GM21360 (cell line): ENCODE data around the gene TRIO.
"Not testable (repeated sequence)": the region's sequence is repeated elsewhere in the genome, so short reads cannot be mapped to it uniquely, and the experiment has no call there.

ENCODE experiments used
- ATAC-seq: cut with Tn5 transposase; IDR thresholded peaks from one replicate; pipeline ENCODE4 v1.9.1; 2021; ENCODE audit warnings: mild to moderate bottlenecking, moderate library complexity; ENCODE audit not compliant: unreplicated experiment

The TRIO gene

GRCh38 chr5:14420101-14420811 lies 277.1 kb downstream of the TRIO start:
- ATAC-seq, result no peak

GRCh38 chr5:14421851-14422250 lies 278.7 kb downstream of the TRIO start:
- ATAC-seq, result no peak

DNA sequence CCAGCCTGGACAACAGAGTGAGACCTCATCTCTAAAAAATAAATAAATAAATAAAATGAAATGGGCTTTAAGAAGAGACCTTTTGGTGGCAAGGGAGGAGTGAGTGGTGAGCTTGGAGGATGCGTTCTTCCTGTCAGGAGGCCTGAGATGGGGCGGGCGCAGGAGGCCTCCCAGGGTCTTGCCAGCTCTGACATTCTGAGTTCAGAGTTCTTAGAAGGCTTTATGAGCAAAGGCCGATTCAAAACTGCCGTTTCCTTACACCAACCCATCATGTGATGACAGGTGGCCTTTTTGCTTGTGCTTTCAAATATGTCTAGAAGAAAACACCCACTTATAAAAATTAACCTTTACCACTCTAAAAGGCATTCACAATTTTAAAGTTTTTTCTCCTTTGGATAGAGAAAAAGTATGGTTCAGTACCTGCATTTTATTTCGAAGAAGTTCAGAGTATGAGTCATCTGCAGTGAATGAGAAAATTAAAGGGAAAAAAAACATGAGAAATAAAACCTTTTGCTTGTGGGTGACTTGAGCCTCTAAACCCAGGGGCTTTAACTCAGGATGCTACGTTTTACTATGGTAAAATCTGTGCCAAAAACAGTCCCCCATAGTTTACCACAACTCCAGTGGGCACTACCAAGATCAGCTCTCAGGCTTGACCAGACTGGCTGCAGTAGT lies 281.0 kb downstream of the TRIO start:
- no peak for ATAC-seq

DNA sequence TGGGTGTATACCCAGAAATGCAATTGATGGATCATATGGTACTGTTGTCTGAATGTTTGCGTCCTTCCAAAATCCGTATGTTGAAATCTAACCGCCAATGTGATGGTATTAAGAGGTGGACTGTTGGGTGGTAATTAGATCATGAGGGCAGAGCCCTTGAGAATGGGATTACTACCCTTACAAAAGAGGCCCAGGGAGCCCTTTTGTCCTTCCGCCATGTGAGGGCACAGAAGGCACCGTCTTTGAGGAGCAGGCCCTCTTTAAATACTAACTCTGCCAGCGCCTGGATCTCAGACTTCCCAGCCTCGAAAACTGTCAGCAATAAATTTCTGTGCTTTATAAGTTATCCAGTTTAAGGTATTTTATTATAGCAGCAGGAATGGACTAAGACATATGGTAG lies 282.4 kb downstream of the TRIO start:
- no peak for ATAC-seq

DNA sequence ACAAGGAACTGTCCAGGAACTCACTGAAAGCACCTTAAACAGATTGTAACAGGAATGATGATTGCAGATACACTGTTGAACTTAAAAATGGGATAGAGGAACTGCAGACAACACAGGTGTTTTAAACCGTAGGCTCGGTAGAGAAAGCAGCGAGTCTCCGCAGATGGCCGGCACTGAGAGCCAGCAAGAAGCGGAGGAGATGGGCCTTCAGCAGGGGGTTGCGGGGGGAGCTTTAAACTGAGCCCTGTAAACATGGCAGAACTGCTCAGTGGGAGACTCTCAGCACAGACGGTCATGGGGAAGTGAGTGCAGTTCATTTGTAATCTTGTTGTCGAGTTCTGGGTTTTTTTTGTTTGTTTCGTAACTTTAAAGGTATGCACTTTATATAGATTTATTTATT lies 283.4 kb downstream of the TRIO start:
- no peak for ATAC-seq

GRCh38 chr5:14428302-14429081 lies 285.4 kb downstream of the TRIO start:
- no peak for ATAC-seq

- ATAC-seq, result no peak
These were observed 286.2 kb downstream of the TRIO start for GRCh38 chr5:14429101-14430050.

- no peak for ATAC-seq
These were observed 288.4 kb downstream of the TRIO start for GRCh38 chr5:14431534-14431933.

DNA sequence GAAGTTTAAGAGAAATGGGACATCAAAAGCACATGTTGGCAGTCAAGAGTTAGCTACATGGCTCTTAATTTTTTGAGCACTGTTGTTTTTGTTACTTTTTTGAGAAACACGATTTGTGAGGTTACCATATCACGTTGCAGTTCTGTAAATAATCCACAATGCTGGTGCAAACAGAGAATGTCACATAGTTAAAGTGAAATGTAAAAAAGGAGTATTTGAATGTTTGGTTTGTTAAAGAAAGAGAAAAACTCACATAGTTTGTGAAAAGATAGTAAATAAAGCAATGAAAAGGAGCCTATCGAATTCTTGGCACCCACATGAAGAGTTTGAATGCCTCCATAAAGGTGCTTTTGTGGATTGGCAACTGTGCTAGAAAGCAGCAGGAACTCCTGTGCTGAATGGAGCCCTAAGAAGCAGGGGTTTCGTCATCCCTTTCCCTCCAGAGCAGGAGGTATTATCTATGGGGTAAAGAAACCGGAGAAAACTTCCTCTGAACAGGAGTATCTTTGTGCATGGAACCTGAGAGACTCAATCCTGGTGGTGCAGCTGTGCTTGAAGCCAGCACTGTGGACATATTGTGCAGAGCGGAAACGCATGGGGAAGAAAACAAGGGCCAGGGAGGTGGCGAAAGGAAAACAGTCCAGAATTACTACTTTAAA lies 289.9 kb downstream of the TRIO start:
- ATAC-seq, result no peak

GRCh38 chr5:14435481-14435880 lies 292.3 kb downstream of the TRIO start:
- ATAC-seq, result no peak

DNA sequence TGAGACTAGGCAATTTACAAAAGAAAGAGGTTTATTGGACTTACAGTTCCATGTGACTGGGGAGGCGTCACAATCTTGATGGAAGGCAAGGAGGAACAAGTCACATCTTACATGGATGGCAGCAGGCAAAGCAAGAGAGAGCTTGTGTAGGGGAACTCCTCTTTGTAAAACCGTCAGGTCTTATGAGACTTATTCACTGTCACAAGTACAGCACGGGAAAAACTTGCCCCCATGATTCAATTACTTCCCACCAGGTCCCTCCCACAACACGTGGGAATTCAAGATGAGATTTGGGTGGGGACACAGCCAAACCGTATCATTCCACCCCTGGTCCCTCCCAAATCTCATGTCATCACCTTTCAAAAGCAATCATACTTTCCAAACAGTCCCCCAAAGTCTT lies 293.0 kb downstream of the TRIO start:
- not testable (repeated sequence) for ATAC-seq

- ATAC-seq, result no peak
These were observed 293.8 kb downstream of the TRIO start for GRCh38 chr5:14436801-14437542.

DNA sequence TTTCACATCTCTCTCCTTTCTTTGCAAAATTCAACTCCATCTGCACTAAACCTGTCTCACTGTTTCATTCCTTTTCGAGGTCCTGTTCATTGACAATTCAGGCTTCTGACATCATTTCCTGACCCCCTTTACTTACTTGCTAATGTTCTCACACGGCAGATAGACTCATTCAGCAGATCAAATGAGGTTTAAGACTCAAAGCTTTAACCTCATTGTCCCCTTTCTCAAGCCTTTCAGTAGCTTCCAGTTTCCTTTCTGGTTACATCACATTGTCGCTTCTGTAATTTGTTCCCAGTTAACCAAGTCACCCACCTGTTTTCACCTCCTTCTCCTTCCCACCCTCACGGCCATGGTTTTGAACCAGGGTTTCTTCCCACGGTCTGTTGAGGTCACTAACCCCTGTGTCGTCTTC lies 295.1 kb downstream of the TRIO start:
- ATAC-seq, result no peak

GRCh38 chr5:14439087-14439871 lies 296.1 kb downstream of the TRIO start:
- ATAC-seq, result no peak

DNA sequence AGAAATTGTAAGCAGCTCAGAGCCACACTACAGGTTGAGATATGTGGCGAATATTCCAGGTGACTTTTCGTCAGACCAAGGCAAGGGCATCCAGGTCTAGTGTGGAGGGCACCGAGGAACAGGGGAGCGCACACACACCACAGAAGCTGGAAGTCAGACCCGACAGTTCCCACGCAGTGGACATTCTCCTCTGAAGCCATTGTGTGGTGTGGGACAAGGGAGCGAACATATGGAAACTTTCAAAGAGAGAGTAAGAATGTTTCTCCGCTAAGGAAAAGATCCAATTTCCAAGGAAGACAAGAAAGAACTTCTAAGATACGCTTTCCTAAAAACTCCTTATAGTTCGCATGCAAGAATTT lies 297.1 kb downstream of the TRIO start:
- no peak for ATAC-seq

- no peak for ATAC-seq
These were observed 297.7 kb downstream of the TRIO start for GRCh38 chr5:14440582-14441431.

GRCh38 chr5:14441641-14442040 lies 298.5 kb downstream of the TRIO start:
- no peak for ATAC-seq

GRCh38 chr5:14442536-14442935 lies 299.4 kb downstream of the TRIO start:
- no peak for ATAC-seq
